Hepatocyte (in vitro differentiated cells): Measurements from ENCODE around the gene TEKT5. TPM values are rescaled to one million over a fixed set of nuclear protein-coding genes. Genes with fewer than 3 reads are reported as not detected.

Experiments
- DNase-seq: peaks from one replicate; pipeline ENCODE4 v3.0.0-alpha.2; 2016; ENCODE audit warnings: low spot score
- H2AFZ ChIP-seq: fragments of 200-600 bp; sonication (generic); 2 replicates; pipeline ENCODE4 v1.6.0; 2016; ENCODE audit warnings: antibody characterized with exemption, mild to moderate bottlenecking
- H3K27ac ChIP-seq: fragments of 200-600 bp; sonication (generic); 2 replicates; pipeline ENCODE4 v1.5.1; 2016; ENCODE audit warnings: mild to moderate bottlenecking
- H3K27me3 ChIP-seq: fragments of 200-600 bp; sonication (generic); 2 replicates; pipeline ENCODE4 v1.6.1; 2016
- H3K36me3 ChIP-seq: fragments of 200-600 bp; sonication (generic); replicated peaks from 2 replicates; pipeline ENCODE4 v1.5.1; 2016; ENCODE audit warnings: low read depth; ENCODE audit not compliant: insufficient read depth
- H3K4me1 ChIP-seq: fragments of 200-600 bp; sonication (generic); 2 replicates; pipeline ENCODE4 v1.5.1; 2016; ENCODE audit warnings: mild to moderate bottlenecking, moderate library complexity; ENCODE audit not compliant: insufficient read depth
- H3K4me2 ChIP-seq: fragments of 200-600 bp; sonication (generic); 2 replicates; pipeline ENCODE4 v1.6.0; 2016
- H3K4me3 ChIP-seq: fragments of 200-600 bp; sonication (generic); 2 replicates; pipeline ENCODE4 v1.5.1; 2016; ENCODE audit warnings: mild to moderate bottlenecking
- H3K79me2 ChIP-seq: fragments of 200-600 bp; sonication (generic); 2 replicates; pipeline ENCODE4 v1.6.0; 2017; ENCODE audit warnings: mild to moderate bottlenecking
- H3K9me2 ChIP-seq: fragments of 200-600 bp; sonication (generic); replicated peaks from 2 replicates; pipeline ENCODE4 v1.6.0; 2017; ENCODE audit warnings: mild to moderate bottlenecking; ENCODE audit not compliant: insufficient read depth
- H3K9me3 ChIP-seq: fragments of 200-600 bp; sonication (generic); 2 replicates; pipeline ENCODE4 v1.5.1; 2016; ENCODE audit warnings: low read depth, mild to moderate bottlenecking
- H4K20me1 ChIP-seq: fragments of 200-600 bp; sonication (generic); 2 replicates; pipeline ENCODE4 v1.6.0; 2016; ENCODE audit warnings: mild to moderate bottlenecking; ENCODE audit not compliant: insufficient read depth, poor library complexity, severe bottlenecking
- CTCF ChIP-seq: fragments of 200-600 bp; sonication (generic); IDR thresholded peaks from 2 replicates; pipeline ENCODE4 v1.5.1; 2016; ENCODE audit warnings: antibody characterized with exemption, mild to moderate bottlenecking; ENCODE audit not compliant: poor library complexity
- EZH2 ChIP-seq: fragments of 200-600 bp; sonication (generic); IDR thresholded peaks from 2 replicates; pipeline ENCODE4 v1.6.1; 2016; ENCODE audit warnings: antibody characterized with exemption, mild to moderate bottlenecking, borderline replicate concordance
- EZH2phosphoT487 ChIP-seq: fragments of 200-600 bp; sonication (generic); IDR thresholded peaks from one replicate; pipeline ENCODE4 v1.6.1; 2018; ENCODE audit warnings: antibody characterized with exemption, mild to moderate bottlenecking, low read depth, moderate library complexity; ENCODE audit not compliant: unreplicated experiment, severe bottlenecking
- WGBS: methylation state at CpG from one replicate; pipeline ENCODE4 v1.1.6; 2016; ENCODE audit warnings: low lambda C conversion rate; ENCODE audit errors: missing lambda C conversion rate; 5-methylcytosine and 5-hydroxymethylcytosine counted together
- polyA plus RNA-seq: library from polyadenylated mRNA; unstranded; fragments of >200 nt; fragmentation: Nextera tagmentation; extraction: Ambion mirVana; gene quantifications from 2 replicates; pipeline ENCODE4 v1.2.1, GENCODE V29; 2016
- total RNA-seq: library from RNA; depleted of rRNA; stranded (reverse); fragments of >200 nt; gene quantifications from 2 replicates; pipeline ENCODE4 v1.2.3, GENCODE V29; 2014

Gene TEKT5
- total and polyA plus RNA-seq, 2 experiments from 2014 or later: not detected

GRCh38 chr16:10665166-10665565 lies 29.6 kb downstream of the TEKT5 start:
- H2AFZ ChIP-seq: no peak overlapping the region
- TF ChIP-seq CTCF (no peak), EZH2phosphoT487 (no peak), EZH2 (no peak)

GRCh38 chr16:10664720-10665126 lies 30.0 kb downstream of the TEKT5 start:
- 81% methylated on average over 2 of the region's 2 CpGs for WGBS
- no peak overlapping the region for H3K4me3 ChIP-seq
- H3K4me2 ChIP-seq: no peak overlapping the region
- no peaks in the 10 kb centered on the region for H3K9me3 ChIP-seq
- no peaks in the 10 kb centered on the region for H3K27me3 ChIP-seq
- DNase-seq: no peak
- H3K79me2 ChIP-seq: no peaks in the 10 kb centered on the region
- H3K4me1 ChIP-seq: no peaks in the 10 kb centered on the region
- no peak for TF ChIP-seq EZH2phosphoT487
- H4K20me1 ChIP-seq: no peaks in the 10 kb centered on the region
- H2AFZ ChIP-seq: no peak overlapping the region
- no peaks in the 10 kb centered on the region for H3K9me2 ChIP-seq
- no peak overlapping the region for H3K27ac ChIP-seq
- no peaks in the 10 kb centered on the region for H3K36me3 ChIP-seq

More at GRCh38 chr16:10665166-10665565, 29.6 kb downstream of the TEKT5 start:
- Histone ChIP-seq H3K4me1 (no peaks in the 10 kb centered on the region), H3K9me2 (no peaks in the 10 kb centered on the region), H4K20me1 (no peaks in the 10 kb centered on the region), H3K4me2 (no peak overlapping the region), H3K27me3 (no peaks in the 10 kb centered on the region), H3K9me3 (no peaks in the 10 kb centered on the region), H3K4me3 (no peak overlapping the region), H3K36me3 (no peaks in the 10 kb centered on the region), H3K27ac (no peak overlapping the region), H3K79me2 (no peaks in the 10 kb centered on the region)
- WGBS: 70% methylated on average over 7 of the region's 7 CpGs
- no peak for DNase-seq

DNA sequence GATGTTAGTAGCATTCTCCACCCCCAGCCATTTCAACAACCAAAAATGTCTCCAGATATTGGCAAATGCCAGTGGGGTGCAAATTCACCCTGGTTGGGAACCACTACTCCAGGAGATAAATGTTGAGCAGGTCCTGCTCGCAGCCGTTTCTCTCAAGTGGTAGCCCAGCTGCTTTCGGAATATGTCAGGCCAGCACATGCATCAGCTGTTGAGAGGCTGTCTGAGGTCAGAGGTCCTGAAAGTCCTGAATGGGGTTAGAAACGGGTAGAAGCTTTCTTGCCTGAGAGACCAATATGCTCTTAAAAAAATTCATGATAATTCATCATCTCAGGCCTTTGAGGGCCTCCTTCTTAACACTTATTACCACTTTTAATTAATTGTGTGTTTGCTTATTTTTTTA lies 31.0 kb downstream of the TEKT5 start:
- TF ChIP-seq CTCF (no peak), EZH2 (no peak), EZH2phosphoT487 (no peak)
- no peaks in the 10 kb centered on the region for H3K9me2 ChIP-seq
- 87% methylated on average over 4 of the region's 4 CpGs for WGBS

DNA sequence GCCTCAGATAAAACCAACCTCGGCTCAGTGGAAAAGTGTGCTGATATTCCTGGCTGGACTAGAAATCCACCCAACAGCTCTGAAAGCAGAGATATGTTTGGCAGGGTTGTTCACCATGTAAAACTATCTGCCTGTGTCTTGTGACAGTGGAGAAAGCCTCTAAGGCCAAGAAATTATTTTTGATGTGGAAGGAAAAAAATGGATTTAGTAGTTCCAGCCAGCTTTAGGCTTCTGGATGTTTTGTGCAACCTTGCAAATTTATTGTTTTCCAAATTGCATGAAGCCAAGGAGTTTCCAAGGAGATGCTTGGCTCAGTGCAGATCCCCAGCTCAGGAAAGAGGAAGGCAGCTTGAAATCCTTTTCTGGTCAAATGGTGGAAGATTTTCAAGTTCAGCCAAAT lies 31.6 kb downstream of the TEKT5 start:
- Histone ChIP-seq H3K4me3 (no peak overlapping the region), H3K9me3 (no peaks in the 10 kb centered on the region), H3K27me3 (no peaks in the 10 kb centered on the region), H2AFZ (no peak overlapping the region), H3K79me2 (no peaks in the 10 kb centered on the region), H3K36me3 (no peaks in the 10 kb centered on the region), H3K4me2 (no peak overlapping the region), H3K4me1 (no peaks in the 10 kb centered on the region), H4K20me1 (no peaks in the 10 kb centered on the region), H3K9me2 (no peaks in the 10 kb centered on the region), H3K27ac (no peak overlapping the region)
- no peak for DNase-seq
- WGBS: 71% methylated on average over 1 of the region's 1 CpG
- no peak for TF ChIP-seq EZH2phosphoT487
- TF ChIP-seq EZH2: no peak
- TF ChIP-seq CTCF: no peak

More for the DNA sequence above, 31.0 kb downstream of the TEKT5 start:
- H4K20me1 ChIP-seq: no peaks in the 10 kb centered on the region
- H2AFZ ChIP-seq: no peak overlapping the region
- no peaks in the 10 kb centered on the region for H3K36me3 ChIP-seq
- H3K9me3 ChIP-seq: no peaks in the 10 kb centered on the region
- H3K4me3 ChIP-seq: no peak overlapping the region
- no peaks in the 10 kb centered on the region for H3K79me2 ChIP-seq
- H3K4me2 ChIP-seq: no peak overlapping the region
- no peak overlapping the region for H3K27ac ChIP-seq
- DNase-seq: no peak
- no peaks in the 10 kb centered on the region for H3K4me1 ChIP-seq
- H3K27me3 ChIP-seq: no peaks in the 10 kb centered on the region
